IMR-90 (cell line): ENCODE data around the gene KIF13A. TPM values are rescaled to one million over a fixed set of nuclear protein-coding genes. Genes with fewer than 3 reads are reported as not detected.

ENCODE experiments used
- ATAC-seq: fragments of 200-7000 bp; cut with Tn5 transposase; 2 replicates; pipeline ENCODE4 v1.9.1; 2020; ENCODE audit warnings: low read depth, mild to moderate bottlenecking, moderate library complexity
- BruUV-seq: library from RNA; stranded (reverse); fragments of 400-500 nt; replicated peaks from 2 replicates; lab custom pipeline; 2021; lab: Mats Ljungman, UMichigan
- CTCF ChIA-PET: fragments of 300-600 bp; formaldehyde crosslinking; extraction: SDS; loops from one replicate; lab custom pipeline; 2021; ENCODE audit warnings: antibody characterized with exemption; lab: Yijun Ruan, JAX
- POLR2A ChIA-PET: fragments of 300-600 bp; sonication (Branson Sonifier 250); formaldehyde crosslinking; loops from one replicate; lab custom pipeline; 2022; ENCODE audit warnings: antibody characterized with exemption; ENCODE audit not compliant: unreplicated experiment; lab: Charles Lee
- DNase-seq: peaks from one replicate; pipeline ENCODE4 v3.0.0; 2013
- H2AFZ ChIP-seq: replicated peaks from 2 replicates; pipeline ENCODE3; 2013; ENCODE audit warnings: low read length, mild to moderate bottlenecking; ENCODE audit not compliant: poor library complexity
- H2AK5ac ChIP-seq: 2 replicates; pipeline ENCODE4 v1.6.1; 2013; ENCODE audit warnings: low read depth, low read length, inconsistent platforms
- H2AK9ac ChIP-seq: replicated peaks from 2 replicates; pipeline ENCODE3; 2013; ENCODE audit warnings: mild to moderate bottlenecking, low read depth, low read length, moderate library complexity; ENCODE audit not compliant: poor library complexity
- H2BK120ac ChIP-seq: 2 replicates; pipeline ENCODE4 v1.6.1; 2013; ENCODE audit warnings: low read depth, low read length, inconsistent platforms
- H2BK15ac ChIP-seq: 3 replicates; pipeline ENCODE4 v1.6.1; 2013; ENCODE audit warnings: low read depth, low read length, inconsistent platforms
- H2BK20ac ChIP-seq: 2 replicates; pipeline ENCODE4 v1.6.1; 2013; ENCODE audit warnings: low read depth, mild to moderate bottlenecking, inconsistent platforms, low read length, moderate library complexity
- H2BK5ac ChIP-seq: 2 replicates; pipeline ENCODE4 v1.6.1; 2013; ENCODE audit warnings: mild to moderate bottlenecking, low read depth, low read length, inconsistent platforms; ENCODE audit not compliant: poor library complexity, severe bottlenecking
- H3K14ac ChIP-seq: replicated peaks from 2 replicates; pipeline ENCODE4 v1.6.1; 2013; ENCODE audit warnings: low read depth, low read length, inconsistent platforms
- H3K18ac ChIP-seq: 2 replicates; pipeline ENCODE4 v1.6.1; 2013; ENCODE audit warnings: low read depth, low read length, control low read depth
- H3K23ac ChIP-seq: 2 replicates; pipeline ENCODE4 v1.6.1; 2013; ENCODE audit warnings: low read depth, low read length, inconsistent platforms
- H3K27ac ChIP-seq: 2 replicates; pipeline ENCODE4 v1.5.1; 2013; ENCODE audit warnings: mild to moderate bottlenecking, control low read depth, low read length; ENCODE audit not compliant: insufficient read depth
- H3K27me3 ChIP-seq: 2 replicates; pipeline ENCODE4 v1.6.1; 2013; ENCODE audit warnings: low read length; ENCODE audit not compliant: control insufficient read depth, insufficient read depth
- H3K36me3 ChIP-seq: 2 replicates; pipeline ENCODE4 v1.6.1; 2013; ENCODE audit warnings: low read length, mixed read lengths; ENCODE audit not compliant: control insufficient read depth, insufficient read depth
- H3K4ac ChIP-seq: 2 replicates; pipeline ENCODE4 v1.6.1; 2013; ENCODE audit warnings: low read depth, low read length, inconsistent platforms
- H3K4me1 ChIP-seq: 2 replicates; pipeline ENCODE4 v1.6.1; 2013; ENCODE audit warnings: low read length, mixed read lengths; ENCODE audit not compliant: control insufficient read depth, insufficient read depth
- H3K4me2 ChIP-seq: 2 replicates; pipeline ENCODE4 v1.6.1; 2013; ENCODE audit warnings: low read depth, mild to moderate bottlenecking, control low read depth, low read length, moderate library complexity
- H3K4me3 ChIP-seq: 2 replicates; pipeline ENCODE4 v1.5.1; 2013; ENCODE audit warnings: low read depth, mild to moderate bottlenecking, control low read depth, low read length, moderate library complexity; ENCODE audit not compliant: insufficient read depth
- H3K56ac ChIP-seq: 2 replicates; pipeline ENCODE4 v1.6.1; 2013; ENCODE audit warnings: low read length, inconsistent platforms; ENCODE audit not compliant: insufficient read depth; ENCODE audit errors: extremely low read depth
- H3K79me1 ChIP-seq, 2 experiments: 2 replicates each; pipeline ENCODE4 v1.6.1; 2013; ENCODE audit warnings: low read length in 2 of 2, inconsistent platforms in 1 of 2, low read depth in 1 of 2
- H3K9ac ChIP-seq: 2 replicates; pipeline ENCODE4 v1.6.1; 2013; ENCODE audit warnings: low read depth, low read length, control low read depth
- H3K9me1 ChIP-seq: 2 replicates; pipeline ENCODE4 v1.6.1; 2013; ENCODE audit warnings: low read length, inconsistent platforms; ENCODE audit not compliant: insufficient read depth
- H3K9me3 ChIP-seq: 2 replicates; pipeline ENCODE4 v1.6.1; 2013; ENCODE audit warnings: low read length; ENCODE audit not compliant: control insufficient read depth, insufficient read depth
- H4K20me1 ChIP-seq: 2 replicates; pipeline ENCODE4 v1.6.1; 2013; ENCODE audit warnings: low read length, inconsistent platforms; ENCODE audit not compliant: insufficient read depth
- H4K5ac ChIP-seq: 2 replicates; pipeline ENCODE4 v1.6.1; 2013; ENCODE audit warnings: mild to moderate bottlenecking, low read depth, low read length, control low read depth
- H4K8ac ChIP-seq, 2 experiments: 2 replicates each; pipeline ENCODE4 v1.6.1; 2013; ENCODE audit warnings: low read depth in 2 of 2, low read length in 2 of 2, control low read depth in 1 of 2, inconsistent platforms in 1 of 2
- H4K91ac ChIP-seq: 2 replicates; pipeline ENCODE4 v1.6.1; 2013; ENCODE audit warnings: low read depth, low read length, inconsistent platforms; ENCODE audit not compliant: insufficient read depth
- CEBPB ChIP-seq: IDR thresholded peaks from 2 replicates; pipeline ENCODE4 v1.6.1; 2012; ENCODE audit warnings: low read depth, low read length, improper control_type of control experiment
- MAFK ChIP-seq: IDR thresholded peaks from 2 replicates; pipeline ENCODE4 v1.6.1; 2012; ENCODE audit warnings: low read depth, low read length, improper control_type of control experiment
- RCOR1 ChIP-seq: IDR thresholded peaks from 2 replicates; pipeline ENCODE4 v1.6.1; 2012; ENCODE audit warnings: mild to moderate bottlenecking, low read length, improper control_type of control experiment; ENCODE audit not compliant: insufficient replicate concordance
- SMC3 ChIP-seq: fragments of 150-350 bp; IDR thresholded peaks from 2 replicates; pipeline ENCODE4 v1.6.1; 2016; ENCODE audit warnings: low read depth, mild to moderate bottlenecking, antibody characterized with exemption, low read length, moderate library complexity
- USF2 ChIP-seq: fragments of 150-350 bp; IDR thresholded peaks from 2 replicates; pipeline ENCODE4 v1.6.1; 2017; ENCODE audit warnings: mild to moderate bottlenecking, antibody characterized with exemption, low read length, low read depth
- WGBS, 2 experiments: methylation state at CpG; one replicate each; pipeline versions ENCODE4 v1.1.5 to v1.1.7; 2013; ENCODE audit warnings: missing lambda C conversion rate in 2 of 2; ENCODE audit not compliant: insufficient read length in 1 of 2; ENCODE audit errors: extremely low coverage in 2 of 2; 5-methylcytosine and 5-hydroxymethylcytosine counted together
- dilution Hi-C: fragments of 300-500 bp; cut with HindIII; formaldehyde crosslinking; loops from one replicate; pipeline ENCODE4 v1.14.3; 2018; ENCODE audit warnings: low sequenced_read_pairs; ENCODE audit not compliant: unreplicated experiment
- in situ Hi-C: fragments of 300-500 bp; cut with MboI; formaldehyde crosslinking; loops from 3 replicates; pipeline ENCODE4 v1.14.3; 2019; ENCODE audit warnings: low sequenced_read_pairs, inconsistent platforms, mixed read lengths
- intact Hi-C: fragments of 100-400 bp; cut with micrococcal nuclease; formaldehyde crosslinking; loops from 2 replicates; pipeline ENCODE4 v1.10.0; 2022
- polyA plus RNA-seq, 3 experiments: library from polyadenylated mRNA; depleted of rRNA; stranded (reverse); fragments of >200 nt; gene quantifications; 2 replicates each; pipeline ENCODE4 v1.2.3, GENCODE V29; 2012; ENCODE audit warnings: low replicate concordance in 1 of 3
- total RNA-seq: library from RNA; depleted of rRNA; stranded (reverse); fragments of >200 nt; gene quantifications from 2 replicates; pipeline ENCODE4 v1.2.3, GENCODE V29; 2012

KIF13A gene
- total and polyA plus RNA-seq, 2 of the 4 experiments (the other 2 are of a cell fraction), result 23.3 to 51.8 TPM

GRCh38 chr6:17904491-17905120, 82.8 kb downstream of the KIF13A start:
- Histone ChIP-seq H3K4me3 (no peak overlapping the region), H3K9ac (no peak overlapping the region), H3K18ac (peak overlapping the region; percentile 21; the same call in 1 of the 2 replicates), H3K4me2 (peak overlapping the region; percentile 8; the same call in 1 of the 2 replicates), H4K8ac (peak overlapping the region in 1 of 2 experiments; percentile 30; a peak in 2 of 4 replicates), H3K56ac (no peak overlapping the region), H4K91ac (no peak overlapping the region), H2AK5ac (peak overlapping the region; percentile 61), H3K9me1 (peaks cover 17% of the 10 kb centered on the region), H3K27me3 (no peaks in the 10 kb centered on the region), H2BK5ac (peak overlapping the region; percentile 99), H2BK120ac (peak overlapping the region; percentile 41; the same call in 1 of the 2 replicates), H3K4ac (peak overlapping the region; percentile 47; the same call in 1 of the 2 replicates), H3K23ac (peak overlapping the region; percentile 40; the same call in 1 of the 2 replicates), H3K79me1 (peaks cover 29 to 74% of the 10 kb centered on the region in 2 experiments), H3K4me1 (peaks cover 24% of the 10 kb centered on the region), H3K36me3 (no peaks in the 10 kb centered on the region; the same call in 1 of the 2 replicates), H3K27ac (no peak overlapping the region), H2AK9ac (no peak overlapping the region), H2BK15ac (0 out of 3 replicates have a peak overlapping the region, but pooled peaks have one; percentile 16), H2BK20ac (no peak overlapping the region), H4K5ac (no peak overlapping the region), H2AFZ (no peak overlapping the region), H3K14ac (peak overlapping the region; percentile 62; the same call in 1 of the 2 replicates), H3K9me3 (no peaks in the 10 kb centered on the region), H4K20me1 (no peaks in the 10 kb centered on the region; the same call in 1 of the 2 replicates)
- CTCF ChIA-PET, result interaction anchor here (0.6 kb wide), 3 partner anchors 61 to 356 kb away, joined by 3 to 5 read pairs (median 4); no protein-coding TSS in a partner anchor
- in situ Hi-C loops (no loop called here), intact Hi-C loops (loop anchor here (5.0 kb wide), 1 partner anchor 37 kb away; no protein-coding TSS in a partner anchor), dilution Hi-C loops (no loop called here)
- DNase-seq (peak; percentile 33), ATAC-seq (no peak)
- no TSS peak for BruUV-seq
- TF ChIP-seq RCOR1 (no peak), MAFK (no peak), CEBPB (no peak), SMC3 (no peak), USF2 (no peak)
- POLR2A ChIA-PET, result no interaction called here
- no CpG with 5 or more reads among the region's 6 CpGs for WGBS, 2 experiments
